ENCODE results near the gene TNS3. TPM values are rescaled to one million over a fixed set of nuclear protein-coding genes. Genes with fewer than 3 reads are reported as not detected.

Gene TNS3
- polyA plus RNA-seq, 1 of the 3 experiments (the other 2 are of a cell fraction) = 72.3 TPM

GRCh38 chr7:47461746-47462145 lies 120.2 kb downstream of the TNS3 start:
- POLR2A ChIA-PET = no interaction called here

GRCh38 chr7:47461161-47461560 lies 120.8 kb downstream of the TNS3 start:
- peak overlapping the region in 1 of 2 experiments; percentile 35; a peak in 1 of 4 replicates for H3K27ac ChIP-seq (ENCODE audit: low read depth in 2 of 2, low read length in 1 of 2)
- peak overlapping the region; percentile 4; the same call in 1 of the 2 replicates for H3K4me2 ChIP-seq
- no peak for DNase-seq
- no peaks in the 10 kb centered on the region for H3K27me3 ChIP-seq (ENCODE audit: insufficient read depth)
- ChIA-PET POLR2A (no interaction called here), CTCF (interaction anchor here (0.6 to 2.6 kb wide), 4 partner anchors 26 to 358 kb away, joined by 3 to 9 read pairs (median 8); no protein-coding TSS in a partner anchor)
- H3K9ac ChIP-seq = no peak overlapping the region
- H3K36me3 ChIP-seq (replicated peaks in 1 of 2; ENCODE audit: control insufficient read depth in 1 of 2, insufficient read depth in 2 of 2, low read length in 1 of 2) = peaks cover 0 to 13% of the 10 kb centered on the region in 2 experiments
- peaks cover 18 to 24% of the 10 kb centered on the region in 2 experiments for H3K4me1 ChIP-seq (ENCODE audit: control insufficient read depth in 1 of 2, insufficient read depth in 2 of 2, low read depth in 1 of 2, low read length in 1 of 2)
- H3K79me2 ChIP-seq (ENCODE audit: insufficient read depth) = peaks cover 13% of the 10 kb centered on the region; the same call in 1 of the 2 replicates
- H3K9me2 ChIP-seq = no peaks in the 10 kb centered on the region
- WGBS (ENCODE audit: low lambda C conversion rate) = 57% methylated on average over 3 of the region's 4 CpGs
- H3K4me3 ChIP-seq (ENCODE audit: low read depth in 2 of 2, low read length in 1 of 2) = no peak overlapping the region
- H2AFZ ChIP-seq (ENCODE audit: low read depth) = no peak overlapping the region
- no peaks in the 10 kb centered on the region for H3K9me3 ChIP-seq
- no peaks in the 10 kb centered on the region for H3F3A ChIP-seq (replicated peaks; ENCODE audit: insufficient read depth)
- TF ChIP-seq TAF1 (IDR thresholded peaks at IDR 0.05; ENCODE audit: borderline replicate concordance, low read depth, low read length) (no peak), TCF12 (IDR thresholded peaks at IDR 0.05) (peak; percentile 44; the same call in 1 of the 2 replicates), NFIC (IDR thresholded peaks at IDR 0.05; ENCODE audit: borderline replicate concordance) (peak; percentile 87)
- no peaks in the 10 kb centered on the region for H4K20me1 ChIP-seq (ENCODE audit: insufficient read depth)

More at GRCh38 chr7:47461746-47462145, 120.2 kb downstream of the TNS3 start:
- Histone ChIP-seq H4K20me1 (ENCODE audit: insufficient read depth) (no peaks in the 10 kb centered on the region), H3K9me2 (no peaks in the 10 kb centered on the region), H2AFZ (ENCODE audit: low read depth) (no peak overlapping the region), H3K27me3 (ENCODE audit: insufficient read depth) (no peaks in the 10 kb centered on the region), H3K4me3 (ENCODE audit: low read depth in 2 of 2, low read length in 1 of 2) (no peak overlapping the region), H3K4me1 (ENCODE audit: control insufficient read depth in 1 of 2, insufficient read depth in 2 of 2, low read depth in 1 of 2, low read length in 1 of 2) (peaks cover 18 to 24% of the 10 kb centered on the region in 2 experiments), H3K4me2 (peak overlapping the region; percentile 4; the same call in 1 of the 2 replicates), H3K36me3 (replicated peaks in 1 of 2; ENCODE audit: control insufficient read depth in 1 of 2, insufficient read depth in 2 of 2, low read length in 1 of 2) (peaks cover 0 to 13% of the 10 kb centered on the region in 2 experiments), H3K9ac (no peak overlapping the region), H3F3A (replicated peaks; ENCODE audit: insufficient read depth) (no peaks in the 10 kb centered on the region), H3K79me2 (ENCODE audit: insufficient read depth) (peaks cover 13% of the 10 kb centered on the region; the same call in 1 of the 2 replicates), H3K27ac (ENCODE audit: low read depth in 2 of 2, low read length in 1 of 2) (peak overlapping the region in 1 of 2 experiments; percentile 35; a peak in 1 of 4 replicates), H3K9me3 (no peaks in the 10 kb centered on the region)
- TF ChIP-seq GABPA (IDR thresholded peaks at IDR 0.05; ENCODE audit: low read depth) = no peak
- CTCF ChIA-PET = interaction anchor here (1.0 to 2.6 kb wide), 4 partner anchors 22 to 196 kb away, joined by 3 to 9 read pairs (median 8); no protein-coding TSS in a partner anchor
- no peak for DNase-seq
- 96% methylated on average over 4 of the region's 4 CpGs for WGBS (ENCODE audit: low lambda C conversion rate)

- H3K36me3 ChIP-seq (replicated peaks in 1 of 2; ENCODE audit: control insufficient read depth in 1 of 2, insufficient read depth in 2 of 2, low read length in 1 of 2) = peaks cover 0 to 17% of the 10 kb centered on the region in 2 experiments
- H3K4me1 ChIP-seq (ENCODE audit: control insufficient read depth in 1 of 2, insufficient read depth in 2 of 2, low read depth in 1 of 2, low read length in 1 of 2) = peaks cover 24% of the 10 kb centered on the region in 2 experiments
- no peaks in the 10 kb centered on the region for H3K27me3 ChIP-seq (ENCODE audit: insufficient read depth)
- TF ChIP-seq USF2 (IDR thresholded peaks at IDR 0.05; ENCODE audit: borderline replicate concordance, low read depth, low read length) (no peak), FOXM1 (IDR thresholded peaks at IDR 0.05; ENCODE audit: low read depth) (no peak), MXI1 (IDR thresholded peaks at IDR 0.05; ENCODE audit: low read depth, low read length) (no peak), FOSL2 (IDR thresholded peaks at IDR 0.05; ENCODE audit: borderline replicate concordance, low read depth) (no peak), EP300 (IDR thresholded peaks at IDR 0.05; ENCODE audit: borderline replicate concordance in 1 of 2, low read depth in 1 of 2, low read length in 1 of 2) (no peak), RAD21 (IDR thresholded peaks at IDR 0.05; ENCODE audit: low read length) (no peak), GATA2 (CRISPR knock-in tag; IDR thresholded peaks at IDR 0.05) (no peak), IRF3 (IDR thresholded peaks at IDR 0.05; ENCODE audit: low read depth, low read length) (no peak), CHD2 (IDR thresholded peaks at IDR 0.05; ENCODE audit: low read length, partially characterized antibody) (no peak)
- no peak overlapping the region for H2AFZ ChIP-seq (ENCODE audit: low read depth)
- DNase-seq = no peak
- POLR2A ChIA-PET = no interaction called here
- H3K9ac ChIP-seq = no peak overlapping the region
- H3K4me3 ChIP-seq (ENCODE audit: low read depth in 2 of 2, low read length in 1 of 2) = no peak overlapping the region
- H3F3A ChIP-seq (replicated peaks; ENCODE audit: insufficient read depth) = no peaks in the 10 kb centered on the region
- peaks cover 17% of the 10 kb centered on the region; the same call in 1 of the 2 replicates for H3K79me2 ChIP-seq (ENCODE audit: insufficient read depth)
- 0 out of 2 replicates have a peak overlapping the region, but pooled peaks have one; percentile 4 for H3K4me2 ChIP-seq
- H3K9me3 ChIP-seq = no peaks in the 10 kb centered on the region
- H4K20me1 ChIP-seq (ENCODE audit: insufficient read depth) = no peaks in the 10 kb centered on the region
- WGBS (ENCODE audit: low lambda C conversion rate) = 97% methylated on average over 11 of the region's 11 CpGs
- CTCF ChIA-PET = interaction anchor here (0.6 to 2.6 kb wide), 6 partner anchors 10 to 359 kb away, joined by 3 to 9 read pairs (median 4); no protein-coding TSS in a partner anchor
- no peaks in the 10 kb centered on the region for H3K9me2 ChIP-seq
- H3K27ac ChIP-seq (ENCODE audit: low read depth in 2 of 2, low read length in 1 of 2) = peak overlapping the region in 1 of 2 experiments; percentile 35; a peak in 1 of 4 replicates
Measured at GRCh38 chr7:47460251-47460989, 121.5 kb downstream of the TNS3 start.

Data from SK-N-SH (cell line).